Neural crest cell (in vitro differentiated cells): ENCODE results near the gene PRR35. TPM values are rescaled to one million over a fixed set of nuclear protein-coding genes. Genes with fewer than 3 reads are reported as not detected.

Experiments
- DNase-seq: peaks from one replicate; pipeline ENCODE4 v3.0.0; 2021; ENCODE audit warnings: low read depth, mixed read lengths, low spot score
- H3K27ac Mint-ChIP-seq: one replicate; pipeline ENCODE4 v1.8.0; 2021; ENCODE audit warnings: mild to moderate bottlenecking, mixed read lengths; ENCODE audit not compliant: unreplicated experiment
- H3K27me3 Mint-ChIP-seq: 2 replicates; pipeline ENCODE4 v1.8.0; 2021; ENCODE audit warnings: low read depth, mild to moderate bottlenecking, mixed read lengths
- H3K36me3 Mint-ChIP-seq: 2 replicates; pipeline ENCODE4 v1.8.0; 2021; ENCODE audit warnings: low read depth, mild to moderate bottlenecking, mixed read lengths
- H3K4me1 Mint-ChIP-seq: 2 replicates; pipeline ENCODE4 v1.8.0; 2021; ENCODE audit warnings: mixed read lengths
- H3K4me3 Mint-ChIP-seq: one replicate; pipeline ENCODE4 v1.8.0; 2021; ENCODE audit warnings: mild to moderate bottlenecking, mixed read lengths
- H3K9me3 Mint-ChIP-seq: 2 replicates; pipeline ENCODE4 v1.8.0; 2021; ENCODE audit warnings: mixed read lengths
- total RNA-seq: library from RNA; stranded (reverse); gene quantifications from 2 replicates; pipeline ENCODE4 v1.2.1, GENCODE V29; 2021
- TF ChIP-seq, protein P1 (sequence below): fragments of 200-600 bp; sonication (generic); conservative IDR thresholded peaks from 2 replicates; pipeline ENCODE4 v1.5.0; 2021; ENCODE audit warnings: antibody characterized with exemption, mild to moderate bottlenecking

PRR35 gene
- total RNA-seq, 1 donor from 2014 or later, result not detected

DNA sequence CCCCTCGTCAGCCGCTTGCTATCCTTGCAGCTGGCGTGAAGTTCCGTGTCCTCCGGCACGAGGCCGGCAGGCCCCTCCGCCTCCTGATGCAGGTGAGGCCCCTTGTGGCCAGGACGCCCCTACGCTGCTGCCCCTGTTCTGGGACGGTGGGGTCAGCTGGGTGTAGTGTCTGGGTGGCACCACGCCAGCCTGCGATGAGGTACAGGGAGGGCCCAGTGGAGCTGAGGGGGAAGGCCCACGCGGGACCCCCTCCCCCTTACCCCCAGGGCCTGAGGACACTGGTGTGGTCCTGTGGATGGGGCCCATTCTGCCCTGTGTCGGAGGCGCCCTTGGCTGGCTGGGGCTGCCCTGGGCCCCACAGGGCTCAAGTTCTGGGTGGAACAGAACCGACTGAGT is 22.0 kb downstream of the PRR35 start:
- Mint-ChIP-seq H3K27me3 (peaks cover 14% of the 10 kb centered on the region), H3K9me3 (no peaks in the 10 kb centered on the region), H3K4me3 (no peak overlapping the region), H3K27ac (no peak overlapping the region), H3K36me3 (no peaks in the 10 kb centered on the region), H3K4me1 (no peaks in the 10 kb centered on the region)
- TF ChIP-seq, protein P1, sequence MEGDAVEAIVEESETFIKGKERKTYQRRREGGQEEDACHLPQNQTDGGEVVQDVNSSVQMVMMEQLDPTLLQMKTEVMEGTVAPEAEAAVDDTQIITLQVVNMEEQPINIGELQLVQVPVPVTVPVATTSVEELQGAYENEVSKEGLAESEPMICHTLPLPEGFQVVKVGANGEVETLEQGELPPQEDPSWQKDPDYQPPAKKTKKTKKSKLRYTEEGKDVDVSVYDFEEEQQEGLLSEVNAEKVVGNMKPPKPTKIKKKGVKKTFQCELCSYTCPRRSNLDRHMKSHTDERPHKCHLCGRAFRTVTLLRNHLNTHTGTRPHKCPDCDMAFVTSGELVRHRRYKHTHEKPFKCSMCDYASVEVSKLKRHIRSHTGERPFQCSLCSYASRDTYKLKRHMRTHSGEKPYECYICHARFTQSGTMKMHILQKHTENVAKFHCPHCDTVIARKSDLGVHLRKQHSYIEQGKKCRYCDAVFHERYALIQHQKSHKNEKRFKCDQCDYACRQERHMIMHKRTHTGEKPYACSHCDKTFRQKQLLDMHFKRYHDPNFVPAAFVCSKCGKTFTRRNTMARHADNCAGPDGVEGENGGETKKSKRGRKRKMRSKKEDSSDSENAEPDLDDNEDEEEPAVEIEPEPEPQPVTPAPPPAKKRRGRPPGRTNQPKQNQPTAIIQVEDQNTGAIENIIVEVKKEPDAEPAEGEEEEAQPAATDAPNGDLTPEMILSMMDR, result no peak
- no peak for DNase-seq

DNA sequence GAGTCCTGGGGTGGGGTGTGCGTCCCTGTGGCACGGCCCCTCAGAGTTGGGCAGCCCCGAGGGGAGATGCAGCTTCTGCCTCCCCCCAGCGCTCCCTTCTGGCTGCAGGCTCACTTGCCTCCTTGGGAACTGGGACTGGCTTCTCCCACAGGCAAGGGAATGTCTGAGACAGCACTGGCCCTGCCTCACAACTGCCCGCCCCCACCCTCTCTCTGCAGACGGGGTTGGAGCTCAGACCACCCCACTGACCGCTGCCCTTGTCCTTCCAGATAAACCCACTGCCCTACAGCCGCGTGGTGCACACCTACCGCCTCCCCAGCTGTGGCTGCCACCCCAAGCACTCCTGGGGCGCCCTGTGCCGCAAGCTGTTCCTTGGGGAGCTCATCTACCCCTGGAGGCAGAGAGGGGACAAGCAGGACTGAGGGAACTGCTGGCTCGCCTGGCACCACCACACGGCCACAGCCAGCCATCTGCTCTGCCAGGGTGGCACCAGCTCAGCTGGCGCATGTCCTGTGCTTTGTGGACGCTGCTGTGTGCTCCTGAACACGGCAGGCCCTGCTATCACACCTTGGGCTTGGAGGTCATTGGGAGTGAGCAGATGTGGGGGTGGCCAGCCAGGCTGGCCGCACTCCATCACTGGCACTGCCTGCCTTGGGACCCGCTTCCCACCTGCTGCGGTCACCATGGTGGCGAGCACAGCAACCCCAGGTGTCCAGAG is 22.6 kb downstream of the PRR35 start:
- peaks cover 4% of the 10 kb centered on the region for H3K4me1 Mint-ChIP-seq
- TF ChIP-seq, protein P1, result no peak
- H3K4me3 Mint-ChIP-seq, result peak overlapping the region; percentile 51
- no peaks in the 10 kb centered on the region for H3K36me3 Mint-ChIP-seq
- peaks cover 16% of the 10 kb centered on the region for H3K27me3 Mint-ChIP-seq
- H3K9me3 Mint-ChIP-seq, result no peaks in the 10 kb centered on the region
- no peak for DNase-seq
- H3K27ac Mint-ChIP-seq, result no peak overlapping the region

DNA sequence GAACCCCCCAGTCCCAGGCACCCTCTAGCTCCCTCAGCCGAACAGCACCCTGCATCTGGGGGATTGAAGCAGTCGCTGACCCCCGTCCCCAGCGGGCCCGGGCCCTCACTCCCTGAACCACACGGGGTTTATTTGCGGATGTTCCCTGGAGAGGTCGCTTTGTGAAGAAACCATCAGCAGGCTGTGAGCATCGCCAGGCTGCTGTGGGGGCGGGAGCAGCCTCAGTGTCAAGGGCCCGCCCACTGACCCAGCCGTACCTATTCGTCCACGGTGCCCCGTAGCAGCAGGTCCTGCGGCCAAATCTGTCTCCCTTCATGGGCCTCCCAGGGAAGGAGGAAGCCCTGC is 23.2 kb downstream of the PRR35 start:
- DNase-seq, result no peak
- Mint-ChIP-seq H3K36me3 (no peaks in the 10 kb centered on the region), H3K4me1 (peaks cover 6% of the 10 kb centered on the region), H3K27ac (no peak overlapping the region), H3K9me3 (no peaks in the 10 kb centered on the region), H3K4me3 (no peak overlapping the region), H3K27me3 (peaks cover 17% of the 10 kb centered on the region)
- TF ChIP-seq, protein P1, result no peak

DNA sequence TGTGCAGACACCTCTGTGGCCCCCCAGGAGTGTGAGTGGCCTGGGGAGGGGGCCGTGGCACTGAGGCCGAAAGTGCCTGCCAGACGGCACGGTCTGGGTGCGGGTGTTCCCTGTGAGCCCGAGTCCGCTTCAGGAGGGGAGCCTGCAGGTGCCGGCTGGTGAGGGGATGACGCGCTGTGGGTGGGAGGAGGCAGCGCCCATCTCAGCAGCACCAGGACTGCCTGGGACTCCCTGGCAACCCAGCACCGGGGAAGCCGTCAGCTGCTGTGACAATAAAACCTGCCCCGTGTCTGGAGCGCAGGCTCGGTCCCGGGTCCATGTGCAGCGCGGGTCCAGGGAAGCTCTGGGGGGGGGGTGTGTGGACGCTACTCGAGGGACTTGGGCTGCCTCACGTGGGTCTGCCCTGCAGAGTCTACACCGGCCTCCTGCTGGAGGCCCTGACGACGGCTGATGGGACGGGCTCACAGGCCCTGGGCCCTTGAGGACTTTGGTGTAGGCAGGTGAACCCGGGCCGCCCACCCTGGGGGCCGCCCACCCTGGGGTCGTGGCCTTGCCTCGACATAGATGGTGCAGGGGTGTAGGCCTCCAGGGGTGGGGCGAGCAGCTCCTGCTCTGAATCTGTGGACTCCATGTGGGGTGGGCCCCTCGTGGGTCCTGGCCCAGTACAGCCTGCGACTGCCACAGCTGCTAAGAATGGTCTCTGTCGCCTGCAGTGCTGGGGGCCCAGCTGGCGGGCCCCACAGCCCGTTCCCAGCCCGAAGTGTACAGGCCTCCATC is 23.8 kb downstream of the PRR35 start:
- H3K9me3 Mint-ChIP-seq, result no peaks in the 10 kb centered on the region
- H3K4me1 Mint-ChIP-seq, result peaks cover 9% of the 10 kb centered on the region
- DNase-seq, result no peak
- H3K27me3 Mint-ChIP-seq, result peaks cover 20% of the 10 kb centered on the region
- TF ChIP-seq, protein P1, result no peak
- peak overlapping the region; percentile 23 for H3K4me3 Mint-ChIP-seq
- no peak overlapping the region for H3K27ac Mint-ChIP-seq
- no peaks in the 10 kb centered on the region for H3K36me3 Mint-ChIP-seq

DNA sequence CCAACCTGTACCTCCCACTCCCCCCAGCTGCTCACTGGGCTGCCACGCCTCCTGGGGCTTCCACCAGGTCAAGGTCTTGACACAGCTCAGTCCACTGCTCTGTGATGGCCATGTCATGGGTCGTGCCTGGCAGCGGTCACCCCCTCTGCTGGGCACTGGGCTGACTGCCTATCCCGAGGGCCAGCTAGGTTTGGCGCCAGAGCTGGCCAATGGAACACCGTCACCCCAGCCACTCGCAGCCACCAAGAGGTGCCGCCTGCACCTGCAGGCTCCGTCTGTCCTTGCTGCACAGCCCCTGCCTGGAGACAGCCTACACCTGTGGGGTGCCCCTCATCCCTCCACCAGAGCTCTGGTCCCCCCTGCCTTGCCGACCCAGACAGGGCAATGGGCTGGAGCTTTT is 25.2 kb downstream of the PRR35 start:
- Mint-ChIP-seq H3K27ac (no peak overlapping the region), H3K9me3 (no peaks in the 10 kb centered on the region), H3K36me3 (peaks cover 2% of the 10 kb centered on the region), H3K27me3 (peaks cover 27% of the 10 kb centered on the region), H3K4me3 (peak overlapping the region; percentile 78), H3K4me1 (peaks cover 13% of the 10 kb centered on the region)
- DNase-seq, result no peak
- TF ChIP-seq, protein P1, result no peak
